ENCODE measurements around the gene MEF2A. TPM values are rescaled to one million over a fixed set of nuclear protein-coding genes. Genes with fewer than 3 reads are reported as not detected.

Gene MEF2A
- total RNA-seq, 2 donors from 2014 or later, result 25.1 to 68.7 TPM

- WGBS, 2 donors, result 83 to 86% methylated on average over 4 of the region's 4 CpGs
- no peak overlapping the region for H3K4me3 ChIP-seq
- no peak overlapping the region for H3K27ac ChIP-seq
- peaks cover 13% of the 10 kb centered on the region for H3K4me1 ChIP-seq
- intact Hi-C loops (cut with DNase I), result no loop called here
- no peaks in the 10 kb centered on the region for H3K27me3 ChIP-seq
- H3K36me3 ChIP-seq (replicated peaks in 1 of 2; ENCODE audit: insufficient read depth in 1 of 2, low read depth in 2 of 2), result no peaks in the 10 kb centered on the region
- H3K9me3 ChIP-seq, result no peaks in the 10 kb centered on the region
- ATAC-seq (no peak), DNase-seq (no peak)
- TF ChIP-seq CTCF (IDR thresholded peaks at IDR 0.05) (no peak), POLR2A (IDR thresholded peaks at IDR 0.05) (no peak)
Measured at GRCh38 chr15:99735868-99736267, 170.1 kb downstream of the MEF2A start.

- no peaks in the 10 kb centered on the region for H3K27me3 ChIP-seq
- 48 to 53% methylated on average over 2 of the region's 2 CpGs for WGBS, 2 donors
- DNase-seq (no peak), ATAC-seq (no peak)
- no peak overlapping the region for H3K4me3 ChIP-seq
- no peaks in the 10 kb centered on the region for H3K36me3 ChIP-seq (replicated peaks in 1 of 2; ENCODE audit: insufficient read depth in 1 of 2, low read depth in 2 of 2)
- TF ChIP-seq POLR2A (IDR thresholded peaks at IDR 0.05) (no peak), CTCF (IDR thresholded peaks at IDR 0.05) (no peak)
- H3K9me3 ChIP-seq, result no peaks in the 10 kb centered on the region
- H3K4me1 ChIP-seq, result peaks cover 9% of the 10 kb centered on the region
- no peak overlapping the region for H3K27ac ChIP-seq
- intact Hi-C loops (cut with DNase I), result no loop called here
Measured at GRCh38 chr15:99736702-99737101, 170.9 kb downstream of the MEF2A start.

- peaks cover 3% of the 10 kb centered on the region for H3K4me1 ChIP-seq
- H3K4me3 ChIP-seq, result no peak overlapping the region
- H3K36me3 ChIP-seq (replicated peaks in 1 of 2; ENCODE audit: insufficient read depth in 1 of 2, low read depth in 2 of 2), result no peaks in the 10 kb centered on the region
- intact Hi-C loops (cut with DNase I), result no loop called here
- no peaks in the 10 kb centered on the region for H3K9me3 ChIP-seq
- no peak for DNase-seq
- no peak overlapping the region for H3K27ac ChIP-seq
- ATAC-seq, result no peak
- WGBS, 2 donors, result 64% methylated on average over 7 of the region's 7 CpGs
- TF ChIP-seq CTCF (IDR thresholded peaks at IDR 0.05) (no peak), POLR2A (IDR thresholded peaks at IDR 0.05) (no peak)
- H3K27me3 ChIP-seq, result no peaks in the 10 kb centered on the region
Measured at GRCh38 chr15:99738021-99738847, 172.4 kb downstream of the MEF2A start.

GRCh38 chr15:99741835-99742234, 176.1 kb downstream of the MEF2A start:
- WGBS, 2 donors, result 79 to 90% methylated on average over 2 of the region's 2 CpGs
- intact Hi-C loops (cut with DNase I), result no loop called here
- H3K36me3 ChIP-seq (replicated peaks in 1 of 2; ENCODE audit: insufficient read depth in 1 of 2, low read depth in 2 of 2), result no peaks in the 10 kb centered on the region
- DNase-seq (no peak), ATAC-seq (no peak)
- H3K27ac ChIP-seq, result no peak overlapping the region
- no peaks in the 10 kb centered on the region for H3K9me3 ChIP-seq
- H3K27me3 ChIP-seq, result no peaks in the 10 kb centered on the region
- H3K4me1 ChIP-seq, result no peaks in the 10 kb centered on the region
- TF ChIP-seq CTCF (IDR thresholded peaks at IDR 0.05) (no peak), POLR2A (IDR thresholded peaks at IDR 0.05) (no peak)
- no peak overlapping the region for H3K4me3 ChIP-seq

- DNase-seq, result no peak
- H3K4me1 ChIP-seq, result no peaks in the 10 kb centered on the region
- no peak for ATAC-seq
- H3K36me3 ChIP-seq (replicated peaks in 1 of 2; ENCODE audit: insufficient read depth in 1 of 2, low read depth in 2 of 2), result no peaks in the 10 kb centered on the region
- H3K27me3 ChIP-seq, result no peaks in the 10 kb centered on the region
- intact Hi-C loops (cut with DNase I), result no loop called here
- no peak overlapping the region for H3K27ac ChIP-seq
- no peaks in the 10 kb centered on the region for H3K9me3 ChIP-seq
- H3K4me3 ChIP-seq, result no peak overlapping the region
- no peak for TF ChIP-seq CTCF (IDR thresholded peaks at IDR 0.05)
- TF ChIP-seq POLR2A (IDR thresholded peaks at IDR 0.05), result no peak
- 80 to 82% methylated on average over 2 to 7 of the region's 7 CpGs for WGBS, 2 donors
Measured at GRCh38 chr15:99744142-99744541, 178.4 kb downstream of the MEF2A start.

Measured in body of pancreas (tissue), 4 donors.